NCI-H2227 (cell line): ENCODE data around the gene HDAC2.
"Not testable (repeated sequence)": the region's sequence is repeated elsewhere in the genome, so short reads cannot be mapped to it uniquely, and the experiment has no call there.

Experiments used
- DNase-seq: peaks from one replicate; lab custom pipeline; 2025; ENCODE audit not compliant: unreplicated experiment; lab: John Stamatoyannopoulos, UW

Gene HDAC2

DNA sequence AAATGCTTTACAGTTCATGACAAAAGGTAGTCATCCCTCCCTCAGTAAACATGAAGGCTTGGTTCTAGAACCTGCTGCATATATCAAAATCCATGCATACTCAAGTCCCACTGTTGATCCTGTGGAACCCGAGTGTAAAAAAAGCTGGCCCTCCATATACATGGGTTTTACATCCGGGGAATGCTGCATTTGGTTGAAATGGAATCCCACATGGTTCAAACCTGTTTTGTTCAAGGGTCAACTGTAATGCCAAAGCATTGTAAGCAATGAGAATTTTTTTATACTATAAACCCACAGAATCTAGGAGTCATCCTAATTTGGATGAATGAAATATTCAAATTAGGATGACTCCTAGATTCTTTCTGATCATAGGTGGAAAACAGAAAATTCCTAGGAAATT, 5.9 kb upstream of the HDAC2 start:
- DNase-seq = no peak

DNA sequence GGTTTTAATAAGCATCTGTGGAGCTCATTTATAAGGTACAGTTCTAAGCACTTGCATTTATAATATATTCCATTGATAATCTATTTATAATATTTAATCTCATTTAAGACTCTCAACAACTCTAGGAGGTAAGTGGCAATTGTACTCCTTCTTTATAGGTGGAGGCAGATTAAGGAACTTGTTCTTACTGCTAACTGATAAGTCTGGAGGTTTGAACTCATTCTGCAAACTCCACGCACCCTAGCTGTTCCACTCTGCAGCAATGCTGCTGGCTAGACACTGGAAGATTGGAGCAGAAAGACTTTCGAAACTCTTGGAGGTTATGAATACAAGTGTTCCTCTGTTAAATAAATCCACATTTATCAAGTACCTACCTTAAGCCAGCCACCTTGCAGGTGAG, 793 bp upstream of the HDAC2 start:
- peak; percentile 21 for DNase-seq

DNA sequence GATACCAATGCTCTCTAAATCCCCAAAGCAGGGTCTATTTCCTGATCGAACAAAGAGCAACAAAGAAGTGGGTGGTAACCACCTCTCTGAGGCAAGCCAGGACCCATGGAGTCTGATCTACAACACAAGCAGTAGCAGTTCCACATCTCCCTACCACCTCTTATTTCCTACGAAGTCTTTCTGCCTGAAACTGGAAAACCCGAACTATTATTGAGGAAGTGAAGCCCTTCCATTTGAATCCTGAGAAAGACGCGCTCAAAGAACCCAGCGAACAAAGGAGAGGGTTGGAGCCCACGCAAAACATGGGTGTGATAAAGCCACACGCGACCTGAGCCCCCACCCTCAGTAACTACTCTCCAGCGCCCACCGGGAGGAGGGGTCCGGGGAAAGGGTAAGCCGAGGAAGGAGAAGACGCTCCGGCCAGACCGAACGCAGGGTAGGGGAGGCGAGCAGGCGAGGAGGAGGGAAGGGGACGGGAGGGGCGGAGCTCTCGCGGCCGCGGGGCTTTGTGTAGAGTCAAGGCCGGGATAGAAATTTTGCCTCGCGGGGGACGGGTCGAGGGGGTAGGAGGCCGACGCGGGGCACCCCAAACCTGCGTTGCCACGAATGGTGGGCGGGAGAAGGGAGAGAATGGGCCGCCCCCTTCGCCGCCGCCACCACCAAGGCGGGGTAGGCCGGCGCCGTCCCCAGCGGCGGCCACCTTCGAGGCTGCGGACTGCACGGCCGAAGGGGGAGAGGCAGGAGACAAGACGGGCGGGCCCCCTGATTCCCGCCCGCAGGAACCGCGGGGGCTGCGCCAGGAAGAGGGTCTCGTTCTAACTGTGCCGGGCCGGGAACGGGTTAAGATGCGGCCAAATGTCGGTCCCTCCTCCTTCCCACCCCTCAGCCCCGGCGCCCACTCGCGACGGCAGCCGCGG, 802 bp downstream of the HDAC2 start:
- peak; percentile 53 for DNase-seq

DNA sequence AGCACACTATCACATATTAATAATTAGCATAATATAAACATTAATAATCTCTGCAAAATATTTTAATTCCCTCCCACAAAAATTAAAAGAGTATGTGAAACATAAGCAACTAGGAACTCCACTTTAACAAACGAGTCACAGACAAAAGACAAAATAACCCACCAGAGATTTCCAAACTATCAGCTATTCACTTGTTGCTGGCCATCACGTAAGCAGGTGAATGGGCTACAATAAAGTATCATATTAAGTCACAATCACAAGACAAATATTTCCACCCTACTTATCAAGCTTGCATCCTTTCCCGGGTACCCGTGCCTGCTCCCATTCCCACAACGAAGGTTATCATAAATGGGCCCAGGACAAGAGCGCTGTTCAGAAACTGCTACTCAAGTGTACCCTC, 2.5 kb downstream of the HDAC2 start:
- DNase-seq = no peak

DNA sequence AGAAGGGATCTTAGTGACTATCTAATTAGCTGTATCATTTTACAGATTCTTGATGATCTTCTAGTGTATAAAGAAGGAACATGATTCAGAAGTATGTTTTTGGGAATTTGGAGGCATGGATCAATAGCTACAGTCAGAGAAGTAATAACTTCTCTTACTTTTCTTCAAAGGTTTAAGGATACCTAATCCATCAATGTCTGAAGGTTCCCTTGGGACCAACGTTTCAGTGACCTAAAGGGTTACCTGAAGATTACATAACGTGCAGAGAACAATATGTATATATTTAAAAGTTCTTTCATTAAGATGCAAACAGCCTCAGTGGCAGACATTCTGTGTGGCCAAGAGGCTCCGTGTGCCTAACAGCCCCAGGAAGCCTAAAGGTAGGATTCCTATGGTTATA, 3.2 kb downstream of the HDAC2 start:
- DNase-seq = no peak

DNA sequence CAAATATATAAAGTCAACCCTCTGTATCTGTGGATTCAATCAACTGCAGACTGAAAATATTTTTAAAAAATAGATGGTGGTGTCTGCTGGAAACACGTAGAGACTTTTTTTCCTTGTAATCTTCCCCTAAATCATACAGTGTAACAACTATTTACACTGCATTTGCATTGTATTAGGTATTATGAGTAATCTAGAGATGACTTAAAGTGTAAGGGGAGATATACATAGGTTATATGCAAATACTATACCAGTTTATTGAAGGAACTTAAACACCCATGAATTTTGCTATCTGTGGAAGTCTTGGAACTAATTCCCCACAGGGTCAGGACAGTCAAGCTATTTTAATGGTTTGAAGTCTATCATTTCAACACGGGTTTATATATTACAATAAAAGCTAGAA, 10.2 kb downstream of the HDAC2 start:
- DNase-seq = no peak

DNA sequence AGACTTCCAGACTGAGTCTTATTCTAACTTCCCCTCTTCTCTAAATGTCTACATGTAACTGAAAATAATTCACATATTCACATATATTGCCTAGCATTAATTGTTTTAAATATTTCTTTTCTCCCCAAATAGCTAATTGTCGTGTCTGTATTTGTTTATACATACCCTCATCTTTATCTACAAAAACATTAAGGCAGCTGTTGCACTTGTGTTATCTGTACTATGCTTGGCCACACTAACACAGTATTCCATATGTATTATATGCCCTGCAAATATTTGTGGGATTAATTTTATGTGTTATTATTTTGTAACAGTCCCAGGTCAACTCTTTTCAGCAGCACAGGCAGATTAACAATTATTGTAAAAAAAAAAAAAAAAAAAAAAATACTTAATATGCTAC, 11.7 kb downstream of the HDAC2 start:
- DNase-seq = no peak

DNA sequence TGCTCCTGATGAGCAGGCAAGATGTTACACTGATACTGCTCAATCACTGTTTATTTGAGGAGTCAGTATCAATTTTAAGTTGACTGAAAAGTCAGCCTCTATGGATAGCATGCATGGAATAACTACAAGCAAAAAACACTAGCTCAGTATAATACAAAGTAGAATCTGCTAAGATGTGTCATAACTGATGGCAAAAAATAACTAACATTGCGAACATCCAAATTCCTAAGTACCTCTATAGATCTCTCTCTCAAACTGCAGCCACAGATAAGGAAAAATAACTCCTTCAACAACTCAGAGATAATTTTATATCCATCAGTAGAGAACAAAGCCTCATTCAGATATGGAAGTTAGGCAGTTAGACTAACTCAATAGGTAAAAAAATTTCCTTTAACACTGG, 16.3 kb downstream of the HDAC2 start:
- no peak for DNase-seq

DNA sequence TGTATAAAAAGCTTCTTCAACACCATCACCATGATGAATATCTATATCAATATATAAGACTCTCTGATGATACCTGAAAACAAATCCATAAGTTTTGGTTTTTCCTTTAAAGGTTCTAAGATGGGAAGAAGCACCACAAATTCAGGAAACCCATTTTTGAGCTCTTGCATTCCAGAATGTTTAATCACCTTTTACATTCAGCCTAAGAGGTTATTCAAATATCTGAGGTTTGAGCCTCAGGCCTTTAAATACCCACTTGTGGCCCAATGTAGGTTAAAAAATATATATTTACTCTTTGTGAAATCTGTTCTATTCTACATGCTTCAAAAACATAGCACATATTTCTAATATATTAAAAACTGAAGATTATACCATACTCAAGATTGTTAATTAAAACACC, 17.6 kb downstream of the HDAC2 start:
- DNase-seq = no peak

DNA sequence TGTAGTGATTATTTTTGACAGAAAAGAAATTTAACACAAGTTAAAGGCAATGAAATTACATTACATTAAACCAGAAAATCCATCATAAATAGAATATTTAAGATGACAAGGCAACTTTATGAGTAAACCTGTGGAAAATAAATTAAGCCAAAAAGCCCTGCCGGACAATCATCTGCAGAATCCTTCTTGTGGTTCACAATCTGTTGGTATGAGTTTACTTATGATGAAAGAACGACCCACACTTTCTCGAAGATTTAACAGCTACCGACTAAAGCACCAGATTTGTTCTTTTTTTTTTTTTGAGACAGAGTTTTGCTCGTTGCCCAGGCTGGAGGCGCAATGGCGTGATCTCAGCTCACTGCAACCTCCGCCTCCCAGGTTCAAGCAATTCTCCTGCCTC, 21.4 kb downstream of the HDAC2 start:
- no peak for DNase-seq

DNA sequence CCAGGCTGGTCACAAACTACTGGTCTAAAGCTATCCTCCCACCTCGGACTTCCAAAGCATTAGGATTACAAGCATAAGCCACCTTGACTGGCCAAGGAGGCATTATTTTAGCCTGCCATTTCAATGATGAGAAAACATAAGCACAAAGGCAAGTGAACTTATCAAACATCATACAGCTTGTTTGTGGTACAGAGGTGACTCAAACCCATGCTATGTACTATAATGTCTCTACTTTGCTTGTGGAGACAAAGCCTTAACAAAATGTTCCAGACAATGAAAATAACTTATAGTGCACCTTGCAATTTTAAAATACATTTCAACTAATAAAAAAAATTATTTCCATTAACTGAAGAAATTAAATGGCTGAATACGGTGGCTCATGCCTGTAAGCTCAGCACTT, 26.2 kb downstream of the HDAC2 start:
- DNase-seq = no peak

DNA sequence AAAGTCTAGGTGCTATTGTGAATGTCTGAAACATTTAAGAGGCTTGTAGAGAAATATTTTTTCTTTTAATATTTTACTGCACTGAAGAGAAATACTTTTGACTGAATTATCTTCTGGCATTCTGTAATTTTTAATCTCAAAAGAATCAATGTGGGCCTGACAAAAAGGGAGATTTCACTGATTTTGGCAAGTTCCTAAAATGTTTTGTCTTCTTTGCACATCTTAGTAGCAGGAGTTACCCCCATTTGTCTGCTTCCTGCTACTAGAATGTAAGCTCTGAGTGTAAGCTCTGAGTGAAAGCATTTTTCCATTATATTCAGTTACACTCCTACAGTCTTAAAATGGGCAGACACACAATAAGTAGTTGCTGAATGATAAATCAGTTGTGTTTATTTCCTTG, 31.1 kb downstream of the HDAC2 start:
- DNase-seq = no peak

DNA sequence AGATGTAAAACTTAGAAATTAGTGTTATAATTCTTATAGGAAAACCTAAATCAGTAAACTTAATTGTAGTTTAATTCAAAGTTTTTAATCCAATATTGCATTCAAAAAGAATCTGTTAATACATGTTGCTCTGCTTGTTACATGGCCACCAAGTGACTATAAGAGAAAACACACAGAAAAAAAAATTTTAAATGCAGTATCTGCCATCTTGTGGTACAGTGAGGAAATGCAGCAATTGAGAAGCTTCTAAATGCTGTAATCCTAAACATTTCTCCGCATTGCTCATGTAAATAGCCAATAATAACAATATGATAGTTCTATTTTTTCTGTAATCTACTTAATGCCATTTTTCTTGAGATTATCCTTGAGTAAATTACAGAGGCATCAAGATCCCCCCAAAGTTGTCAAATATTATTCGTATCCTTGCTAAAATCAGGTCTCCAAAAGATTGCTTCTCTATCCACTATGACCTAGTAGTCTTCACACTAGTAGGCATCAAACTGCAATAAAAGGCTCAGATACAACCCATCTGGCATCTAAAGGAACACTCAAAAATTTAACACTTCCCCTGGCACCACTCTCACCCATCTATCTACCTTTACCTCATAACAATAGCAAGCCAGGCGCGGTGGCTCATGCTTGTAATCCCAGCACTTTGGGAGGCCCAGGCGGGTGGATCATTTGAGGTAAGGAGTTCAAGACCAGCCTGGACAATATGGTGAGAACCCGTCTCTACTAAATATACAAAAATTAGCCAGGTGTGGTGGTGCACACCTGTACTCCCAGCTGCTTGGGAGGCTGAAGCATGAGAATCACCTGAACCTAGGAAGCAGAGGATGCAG, 34.6 kb downstream of the HDAC2 start:
- DNase-seq = peak; percentile 72

DNA sequence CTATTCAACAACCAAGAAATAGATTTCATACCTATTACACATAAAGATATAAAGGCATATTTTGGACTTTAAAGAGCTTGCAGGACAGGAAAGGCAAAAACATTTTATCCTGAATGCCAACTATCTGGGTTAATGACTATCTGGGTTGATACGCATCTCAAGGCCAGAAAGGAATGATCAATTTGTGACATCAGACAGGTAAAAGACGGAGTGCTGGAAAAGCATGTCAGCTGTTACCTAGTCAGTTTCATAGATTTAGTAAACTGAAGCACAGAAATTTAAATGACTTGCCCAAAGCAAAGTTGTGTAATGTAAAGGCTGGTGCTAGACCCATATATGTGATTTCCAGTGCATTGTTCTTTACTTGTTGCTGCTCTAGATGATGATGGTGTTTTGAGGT, 36.8 kb downstream of the HDAC2 start:
- no peak for DNase-seq

DNA sequence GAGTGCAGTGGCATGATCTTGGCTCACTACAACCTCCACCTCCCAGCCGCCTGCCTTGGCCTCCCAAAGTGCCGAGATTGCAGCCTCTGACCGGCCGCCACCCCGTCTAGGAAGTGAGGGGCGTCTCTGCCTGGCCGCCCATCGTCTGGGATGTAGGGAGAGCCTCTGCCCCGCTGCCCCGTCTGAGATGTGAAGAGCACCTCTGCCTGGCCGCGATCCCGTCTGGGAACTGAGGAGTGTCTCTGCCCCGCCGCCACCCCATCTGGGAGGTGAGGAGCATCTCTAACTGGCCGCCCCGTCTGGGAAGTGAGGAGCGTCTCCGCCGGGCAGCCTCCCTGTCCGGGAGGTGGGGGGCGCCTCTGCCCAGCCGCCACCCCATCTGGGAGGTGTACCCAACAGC, 39.0 kb downstream of the HDAC2 start:
- DNase-seq = not testable (repeated sequence)

DNA sequence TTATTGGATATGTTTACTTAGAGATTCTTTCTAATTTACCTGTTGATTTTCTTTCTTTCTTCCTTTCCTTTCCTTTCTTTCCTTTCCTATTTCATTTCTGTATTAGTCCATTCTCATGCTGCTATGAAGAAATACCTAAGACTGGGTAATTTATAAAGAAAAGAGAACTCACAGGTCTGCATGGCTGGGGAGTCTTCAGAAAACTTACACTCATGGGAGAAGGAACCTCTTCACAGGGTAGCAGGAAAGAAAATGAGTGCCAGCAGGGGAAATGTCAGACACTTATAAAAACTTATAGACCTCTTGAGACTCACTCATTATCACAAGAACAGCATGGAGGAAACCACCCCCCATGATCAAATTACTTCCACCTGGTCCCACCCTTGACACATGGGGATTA, 40.8 kb downstream of the HDAC2 start:
- DNase-seq = no peak

DNA sequence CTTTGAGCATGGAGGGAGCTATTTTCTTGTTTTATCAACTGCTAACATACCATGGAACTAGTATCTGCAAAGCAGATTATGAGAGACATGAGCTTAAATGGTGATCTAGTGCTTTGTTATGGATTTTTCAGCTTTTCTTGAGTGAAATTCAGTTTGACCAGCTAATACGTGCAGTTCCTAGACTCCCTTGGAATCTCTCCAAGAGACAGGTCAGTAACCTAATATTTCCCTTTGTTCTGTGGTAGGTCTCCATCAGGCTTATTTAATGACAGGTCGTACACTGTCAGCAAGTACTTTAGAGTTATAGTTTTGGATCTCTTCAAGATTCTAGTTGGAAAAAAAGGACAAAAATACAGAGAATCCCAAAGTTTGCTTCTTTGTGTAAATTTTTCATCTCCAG, 43.9 kb downstream of the HDAC2 start:
- no peak for DNase-seq

DNA sequence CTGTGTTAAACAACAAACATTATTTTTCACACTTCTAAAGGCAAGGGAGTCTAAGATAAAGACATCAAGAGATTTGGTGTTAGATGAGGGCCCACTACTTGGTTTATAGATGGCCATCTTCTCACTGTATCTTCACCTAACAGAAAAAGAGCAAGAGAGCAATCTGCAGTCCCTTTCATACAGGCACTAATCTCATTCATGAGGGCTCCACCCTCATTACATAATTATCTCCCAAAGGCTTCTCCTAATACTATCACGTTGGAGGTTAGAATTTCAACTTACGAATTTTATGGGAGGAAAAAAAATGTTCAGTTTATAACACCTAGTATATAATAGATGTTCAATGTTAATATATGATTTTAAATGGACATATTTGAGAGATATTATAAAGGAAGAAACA, 45.6 kb downstream of the HDAC2 start:
- DNase-seq = no peak

DNA sequence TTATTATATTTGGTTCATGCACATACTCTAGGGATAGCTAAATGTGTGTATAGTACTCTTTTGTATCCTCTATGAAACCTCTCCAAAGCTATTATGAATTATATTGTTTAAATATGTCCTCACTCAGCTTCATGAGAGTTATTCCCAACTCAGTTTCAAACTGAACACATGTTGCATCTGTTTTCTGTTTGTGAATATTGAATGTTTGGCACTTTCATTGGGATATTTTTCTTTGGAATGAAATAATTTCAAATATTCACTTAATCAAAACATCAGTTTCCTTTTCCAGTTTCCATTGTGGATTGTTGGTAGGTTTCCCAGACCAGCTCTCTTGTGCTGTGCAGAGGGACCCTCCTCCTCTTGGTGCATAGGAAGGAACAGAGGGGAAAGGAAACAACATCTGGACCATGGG, 46.6 kb downstream of the HDAC2 start:
- no peak for DNase-seq

DNA sequence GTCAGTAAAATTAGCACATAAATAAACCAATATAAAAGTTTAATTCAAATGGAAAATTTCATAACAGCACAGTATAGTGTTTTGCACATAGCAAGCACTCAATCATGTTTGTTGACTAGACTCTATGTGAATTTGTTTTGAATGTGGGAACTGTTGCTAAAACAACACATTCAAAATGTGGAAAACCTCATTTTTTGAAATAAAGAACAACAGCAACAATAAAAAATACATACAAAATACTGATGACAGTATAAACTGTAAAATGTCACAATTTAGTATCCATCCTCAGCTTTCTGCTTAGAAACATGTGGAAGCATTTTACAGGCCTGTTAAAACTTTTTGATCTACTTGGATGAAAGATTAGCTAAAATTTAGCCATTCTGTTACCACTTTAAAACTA, 47.4 kb downstream of the HDAC2 start:
- DNase-seq = no peak

DNA sequence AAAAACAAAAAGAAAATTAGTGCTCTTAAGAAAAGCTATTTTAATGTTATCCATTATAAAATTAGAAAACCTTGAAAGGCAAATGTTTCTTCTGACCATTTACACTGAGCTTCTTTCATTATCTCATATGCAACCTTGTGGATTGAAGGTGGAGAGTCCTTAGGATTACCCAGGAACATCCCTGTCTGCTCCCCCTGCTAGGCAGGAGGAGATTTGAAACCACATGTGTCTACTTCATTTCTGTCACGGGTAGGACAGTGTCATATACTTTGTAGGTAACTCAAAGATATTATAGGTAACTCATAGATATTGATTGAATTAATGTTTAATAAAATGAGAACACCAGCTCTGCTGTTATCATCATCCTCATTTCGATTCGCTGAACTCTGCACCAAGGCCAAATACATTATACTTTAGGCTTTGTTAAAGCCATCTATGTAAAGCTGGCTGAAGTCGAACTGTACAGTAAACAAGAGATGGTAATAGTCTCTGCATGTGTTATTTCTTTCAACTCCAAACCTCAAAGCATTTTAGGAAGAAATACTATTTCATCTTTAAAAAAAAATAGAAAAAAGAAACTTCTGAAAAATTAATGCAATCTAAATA, 49.5 kb downstream of the HDAC2 start:
- DNase-seq = no peak
